Lower lobe of right lung (tissue), 2 donors: ENCODE data around the gene PTGIS. TPM values are rescaled to one million over a fixed set of nuclear protein-coding genes. Genes with fewer than 3 reads are reported as not detected.

Source experiments
- ATAC-seq, 2 donors: fragments of 200-7000 bp; cut with Tn5 transposase; one replicate each; pipeline ENCODE4 v1.9.1; 2020 to 2022; ENCODE audit warnings: mild to moderate bottlenecking in 2 of 2, moderate library complexity in 2 of 2
- DNase-seq: peaks from one replicate; pipeline ENCODE4 v3.0.0-alpha.2; 2020
- H3K27ac ChIP-seq: fragments of 200-600 bp; one replicate; pipeline ENCODE4 v1.8.0; 2022
- H3K27me3 ChIP-seq: fragments of 200-600 bp; one replicate; pipeline ENCODE4 v1.8.0; 2022; ENCODE audit warnings: low read depth
- H3K36me3 ChIP-seq: fragments of 200-600 bp; one replicate; pipeline ENCODE4 v1.8.0; 2022; ENCODE audit warnings: mild to moderate bottlenecking
- H3K4me1 ChIP-seq: fragments of 200-600 bp; one replicate; pipeline ENCODE4 v1.8.0; 2022
- H3K4me3 ChIP-seq: fragments of 200-600 bp; one replicate; pipeline ENCODE4 v1.8.0; 2022; ENCODE audit warnings: mild to moderate bottlenecking
- H3K9me3 ChIP-seq: fragments of 200-600 bp; one replicate; pipeline ENCODE4 v1.8.0; 2022
- CTCF ChIP-seq: fragments of 200-600 bp; IDR thresholded peaks from one replicate; pipeline ENCODE4 v1.8.0; 2022; ENCODE audit warnings: antibody characterized with exemption, mild to moderate bottlenecking
- intact Hi-C: fragments of 100-400 bp; cut with DNase I; formaldehyde crosslinking; loops from one replicate; pipeline ENCODE4 v1.11.0; 2022
- total RNA-seq: library from RNA; stranded (reverse); fragmentation: NEBNext Ultra II Directional; extraction: Animal tissue kit (Norgen Biotek cat#: 25700); gene quantifications from one replicate; pipeline ENCODE4 v1.2.1, GENCODE V29; 2021
- donor health status: DM: no; HTN: yes; CAD: no; lungs with severe emphysema.

PTGIS gene
- total RNA-seq, 1 donor from 2014 or later = 41.2 TPM

GRCh38 chr20:49578436-49578835 lies 10.5 kb upstream of the PTGIS start:
- intact Hi-C loops = no loop called here
- H3K9me3 ChIP-seq = peaks cover 4% of the 10 kb centered on the region
- TF ChIP-seq CTCF = no peak
- no peaks in the 10 kb centered on the region for H3K27me3 ChIP-seq
- no peaks in the 10 kb centered on the region for H3K36me3 ChIP-seq
- no peak for DNase-seq
- H3K27ac ChIP-seq = no peak overlapping the region
- no peak overlapping the region for H3K4me3 ChIP-seq
- H3K4me1 ChIP-seq = peaks cover 21% of the 10 kb centered on the region
- no peak for ATAC-seq

GRCh38 chr20:49575551-49576060 lies 7.7 kb upstream of the PTGIS start:
- H3K4me3 ChIP-seq = no peak overlapping the region
- intact Hi-C loops = no loop called here
- no peaks in the 10 kb centered on the region for H3K27me3 ChIP-seq
- no peak for TF ChIP-seq CTCF
- H3K9me3 ChIP-seq = no peaks in the 10 kb centered on the region
- ATAC-seq (no peak), DNase-seq (no peak)
- peak overlapping the region; percentile 6 for H3K27ac ChIP-seq
- peaks cover 9% of the 10 kb centered on the region for H3K4me1 ChIP-seq
- H3K36me3 ChIP-seq = no peaks in the 10 kb centered on the region

- Histone ChIP-seq H3K4me1 (peaks cover under 1% of the 10 kb centered on the region), H3K27ac (no peak overlapping the region), H3K27me3 (no peaks in the 10 kb centered on the region), H3K9me3 (no peaks in the 10 kb centered on the region), H3K36me3 (no peaks in the 10 kb centered on the region), H3K4me3 (no peak overlapping the region)
- ATAC-seq (peak in 1 of 2 donors; percentile 27), DNase-seq (no peak)
- intact Hi-C loops = no loop called here
- TF ChIP-seq CTCF = no peak
Observed at GRCh38 chr20:49573900-49574416, 6.0 kb upstream of the PTGIS start.

- Histone ChIP-seq H3K4me3 (no peak overlapping the region), H3K27ac (no peak overlapping the region), H3K36me3 (no peaks in the 10 kb centered on the region), H3K27me3 (peaks cover 6% of the 10 kb centered on the region), H3K4me1 (peaks cover 4% of the 10 kb centered on the region), H3K9me3 (no peaks in the 10 kb centered on the region)
- ATAC-seq = no peak
- no peak for TF ChIP-seq CTCF
- DNase-seq = no peak
- intact Hi-C loops = no loop called here
Observed at GRCh38 chr20:49572857-49573256, 4.9 kb upstream of the PTGIS start.

- H3K4me3 ChIP-seq = no peak overlapping the region
- peaks cover 4% of the 10 kb centered on the region for H3K4me1 ChIP-seq
- no peak overlapping the region for H3K27ac ChIP-seq
- no peaks in the 10 kb centered on the region for H3K36me3 ChIP-seq
- ATAC-seq = no peak
- H3K9me3 ChIP-seq = no peaks in the 10 kb centered on the region
- TF ChIP-seq CTCF = no peak
- intact Hi-C loops = no loop called here
- no peak for DNase-seq
- H3K27me3 ChIP-seq = peaks cover 14% of the 10 kb centered on the region
Observed at GRCh38 chr20:49571553-49571835, 3.6 kb upstream of the PTGIS start.
